NCI-H2029 (cell line): ENCODE results near the gene CCDC57.
"Not testable (repeated sequence)": the region's sequence is repeated elsewhere in the genome, so short reads cannot be mapped to it uniquely, and the experiment has no call there.

ENCODE experiments used
- DNase-seq: peaks from one replicate; lab custom pipeline; 2025; lab: John Stamatoyannopoulos, UW

CCDC57 gene, protein sequence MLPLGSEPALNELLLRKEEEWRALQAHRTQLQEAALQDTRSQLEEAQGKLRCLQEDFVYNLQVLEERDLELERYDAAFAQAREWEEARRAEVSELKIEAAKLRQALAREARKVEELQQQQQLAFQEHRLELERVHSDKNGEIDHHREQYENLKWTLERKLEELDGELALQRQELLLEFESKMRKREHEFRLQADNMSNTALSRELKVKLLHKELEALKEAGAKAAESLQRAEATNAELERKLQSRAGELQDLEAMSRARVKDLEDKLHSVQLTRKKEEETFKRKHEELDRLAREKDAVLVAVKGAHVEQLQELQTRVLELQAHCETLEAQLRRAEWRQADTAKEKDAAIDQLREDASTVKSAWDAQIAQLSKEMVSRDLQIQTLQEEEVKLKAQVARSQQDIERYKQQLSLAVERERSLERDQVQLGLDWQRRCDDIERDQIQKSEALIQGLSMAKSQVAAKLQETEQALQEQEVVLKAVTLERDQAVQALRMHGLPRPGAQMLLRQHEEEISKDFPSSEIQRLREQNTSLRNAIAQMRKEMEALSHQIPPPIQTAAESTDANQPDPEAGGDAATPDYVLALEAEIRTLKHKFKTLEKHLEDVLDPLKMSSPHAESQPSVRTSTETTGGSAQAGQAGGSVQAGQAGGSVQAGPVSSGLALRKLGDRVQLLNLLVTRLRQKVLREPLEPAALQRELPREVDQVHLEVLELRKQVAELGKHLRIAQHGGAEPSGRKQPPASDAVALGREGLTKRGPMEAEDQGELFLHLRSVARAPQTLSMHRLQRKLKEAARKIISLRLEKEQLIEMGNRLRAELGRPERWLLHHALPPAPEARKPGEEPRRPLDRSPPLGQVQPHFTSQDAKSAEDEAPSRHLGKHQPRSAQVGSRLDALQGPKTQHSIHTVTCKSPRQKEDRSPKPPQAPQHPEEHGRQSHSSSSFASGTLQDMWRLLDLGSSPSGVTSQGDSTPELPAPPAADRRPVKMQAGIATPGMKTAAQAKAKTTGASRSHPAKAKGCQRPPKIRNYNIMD

DNA sequence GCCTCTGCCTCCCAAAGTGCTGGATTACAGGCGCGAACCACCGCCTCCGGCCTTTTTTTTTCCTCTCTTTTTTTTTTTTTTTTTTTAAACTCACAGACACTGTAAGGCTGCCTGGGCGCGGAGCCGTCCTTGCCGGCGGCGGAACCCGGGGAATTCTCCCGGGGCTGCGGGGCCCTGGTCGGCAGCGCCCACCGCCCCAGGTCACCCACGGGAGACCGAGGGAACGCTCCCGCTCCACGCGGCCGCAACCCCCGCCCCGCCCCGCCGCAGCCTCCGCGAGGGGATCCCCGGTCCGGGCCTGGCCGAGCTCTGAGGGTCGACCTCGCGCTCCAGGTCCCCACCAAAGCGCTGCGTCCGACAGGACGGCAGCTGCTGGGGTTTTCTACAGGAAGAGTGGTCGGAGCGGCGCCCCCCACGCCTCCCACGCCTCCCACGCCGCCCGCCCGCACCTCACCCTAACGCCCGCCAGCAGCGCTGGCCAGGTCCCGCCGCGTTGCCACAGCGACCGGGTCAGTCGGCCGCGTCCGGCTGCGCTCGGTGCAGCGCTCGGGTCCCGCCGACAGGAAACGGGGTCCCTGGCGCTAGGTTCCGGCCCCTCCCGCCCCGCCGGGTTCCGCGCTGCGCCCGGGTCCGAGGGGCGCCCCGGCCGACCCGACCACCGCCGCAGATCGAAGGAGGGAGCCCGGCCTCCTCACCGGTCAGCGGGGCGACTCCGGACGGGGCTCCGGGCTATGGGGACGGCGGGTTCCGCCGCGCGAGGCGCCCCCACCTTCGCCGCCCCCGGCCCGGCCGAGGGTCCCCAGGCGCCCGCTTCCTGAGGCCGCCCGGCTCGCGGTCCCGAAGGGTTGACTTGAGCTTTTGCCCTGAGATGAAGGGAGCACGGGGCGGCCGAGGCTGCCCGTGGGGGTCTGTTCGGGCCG lies at the start of gene CCDC57:
Gene CCDC57, minus strand, starts transcription at position 512 of the 920 bp plus-strand sequence. CDS start 10,898 bp downstream, outside the sequence.
- DNase-seq: no peak

- DNase-seq: no peak
Observed at GRCh38 chr17:82262344-82262743, 49.7 kb upstream of the CCDC57 start.

- DNase-seq: not testable (repeated sequence)
Observed at GRCh38 chr17:82259972-82260961, 47.6 kb upstream of the CCDC57 start.

DNA sequence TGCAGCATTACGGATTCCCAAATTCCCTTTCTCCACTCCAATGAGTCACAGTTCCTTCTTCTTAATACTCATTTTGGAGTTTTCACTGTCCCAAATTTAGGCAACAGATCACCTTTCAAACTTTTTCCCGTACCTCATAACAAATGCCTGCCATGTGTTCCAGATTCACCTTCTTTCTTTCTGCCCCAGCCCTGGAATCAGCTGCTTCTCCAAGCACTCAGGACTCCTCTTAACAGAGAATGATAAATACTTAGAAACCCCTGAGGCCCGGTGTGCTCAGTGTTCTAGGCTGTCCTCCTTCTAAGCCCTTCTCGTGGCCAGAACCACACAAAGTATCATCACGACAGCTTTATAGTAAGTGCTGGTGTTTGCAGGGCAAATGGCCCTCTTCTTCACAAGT lies 45.9 kb upstream of the CCDC57 start:
- DNase-seq: no peak

GRCh38 chr17:82257473-82257872 lies 44.8 kb upstream of the CCDC57 start:
- no peak for DNase-seq

DNA sequence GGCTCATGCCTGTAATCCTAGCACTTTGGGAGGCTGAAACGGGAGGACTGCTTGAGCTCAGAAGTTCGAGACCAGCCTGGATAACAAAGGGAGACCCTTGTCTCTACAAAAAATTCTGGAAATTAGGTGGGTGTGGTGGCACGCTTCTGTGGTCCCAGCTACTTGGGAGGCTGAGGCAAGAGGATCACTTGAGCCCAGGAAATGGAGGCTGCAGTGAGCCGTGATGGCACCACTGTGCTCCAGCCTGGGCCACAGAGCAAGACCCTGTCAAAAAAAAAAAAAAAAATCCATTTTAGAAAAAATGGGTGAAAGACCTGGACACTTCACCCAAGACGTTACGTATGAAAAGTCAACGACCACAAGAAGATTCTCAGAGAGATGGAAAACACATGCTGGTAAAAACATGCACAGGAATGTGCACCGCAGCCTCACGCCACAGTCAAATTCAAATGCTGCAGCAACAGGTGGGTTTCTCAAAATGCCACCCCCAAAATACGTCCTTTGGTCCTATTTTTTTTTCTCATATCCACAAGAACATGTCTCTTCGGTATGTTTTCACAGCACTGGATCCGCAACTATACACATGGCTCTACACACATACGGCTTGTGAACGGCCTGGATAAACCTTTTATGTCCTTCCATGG lies 43.7 kb upstream of the CCDC57 start:
- no peak for DNase-seq

DNA sequence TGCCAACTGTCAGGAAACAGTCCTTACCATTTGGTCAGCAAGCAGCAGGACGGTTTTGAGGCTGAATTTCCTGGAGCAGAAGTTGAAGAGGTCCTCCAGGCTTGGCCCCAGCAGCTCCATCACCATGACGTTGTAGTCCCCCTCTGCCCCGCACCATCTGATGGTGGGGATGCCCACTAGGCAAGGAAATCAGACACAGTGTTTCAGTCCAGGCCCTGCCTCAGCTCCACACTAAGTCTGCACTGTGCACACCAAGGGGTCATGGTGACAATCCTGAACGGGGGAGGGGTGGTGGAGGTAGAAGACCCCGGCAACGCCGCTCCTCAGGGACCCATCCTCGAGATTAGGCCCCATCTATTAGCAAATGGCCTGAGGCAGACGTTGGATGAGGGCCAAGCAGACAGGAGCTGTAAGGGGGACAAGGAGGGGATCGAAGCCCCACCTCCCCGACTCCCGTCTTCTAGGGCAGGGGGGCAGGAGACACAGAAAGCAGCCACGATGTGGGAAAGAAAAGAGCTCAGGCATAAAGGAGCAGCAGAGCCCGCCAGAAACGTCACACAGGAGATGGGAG lies 42.8 kb upstream of the CCDC57 start:
- DNase-seq: no peak

- DNase-seq: not testable (repeated sequence)
Observed at GRCh38 chr17:82254746-82255145, 42.1 kb upstream of the CCDC57 start.

DNA sequence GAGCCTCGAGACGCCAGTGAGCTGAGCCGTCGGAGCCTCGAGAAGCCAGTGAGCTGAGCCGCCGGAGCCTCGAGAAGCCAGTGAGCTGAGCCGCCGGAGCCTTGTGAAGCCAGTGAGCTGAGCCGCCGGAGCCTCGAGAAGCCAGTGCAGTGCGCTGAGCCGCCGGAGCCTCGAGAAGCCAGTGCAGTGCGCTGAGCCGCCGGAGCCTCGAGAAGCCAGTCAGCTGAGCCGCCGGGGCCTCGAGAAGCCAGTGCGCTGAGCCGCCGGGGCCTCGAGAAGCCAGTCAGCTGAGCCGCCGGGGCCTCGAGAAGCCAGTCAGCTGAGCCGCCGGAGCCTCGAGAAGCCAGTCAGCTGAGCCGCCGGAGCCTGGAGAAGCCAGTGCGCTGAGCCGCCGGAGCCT lies 41.5 kb upstream of the CCDC57 start:
- not testable (repeated sequence) for DNase-seq

DNA sequence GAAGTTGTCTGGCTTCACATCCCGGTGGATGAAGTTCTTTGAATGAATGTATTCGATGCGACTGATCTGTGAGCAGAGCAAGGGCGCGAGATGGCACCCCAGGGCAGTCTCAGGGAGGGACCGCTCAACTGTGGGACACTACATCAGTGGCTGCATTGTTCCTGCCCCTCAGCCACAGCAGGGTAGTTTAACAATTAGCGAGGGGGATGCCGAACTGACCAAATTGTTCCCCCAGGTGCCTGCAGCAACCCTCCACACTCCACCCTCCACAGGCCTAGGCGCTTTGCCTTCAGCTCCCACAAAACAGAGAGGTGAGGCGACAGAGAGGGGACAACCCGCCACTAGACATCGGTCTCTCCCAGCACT lies 40.5 kb upstream of the CCDC57 start:
- no peak for DNase-seq

DNA sequence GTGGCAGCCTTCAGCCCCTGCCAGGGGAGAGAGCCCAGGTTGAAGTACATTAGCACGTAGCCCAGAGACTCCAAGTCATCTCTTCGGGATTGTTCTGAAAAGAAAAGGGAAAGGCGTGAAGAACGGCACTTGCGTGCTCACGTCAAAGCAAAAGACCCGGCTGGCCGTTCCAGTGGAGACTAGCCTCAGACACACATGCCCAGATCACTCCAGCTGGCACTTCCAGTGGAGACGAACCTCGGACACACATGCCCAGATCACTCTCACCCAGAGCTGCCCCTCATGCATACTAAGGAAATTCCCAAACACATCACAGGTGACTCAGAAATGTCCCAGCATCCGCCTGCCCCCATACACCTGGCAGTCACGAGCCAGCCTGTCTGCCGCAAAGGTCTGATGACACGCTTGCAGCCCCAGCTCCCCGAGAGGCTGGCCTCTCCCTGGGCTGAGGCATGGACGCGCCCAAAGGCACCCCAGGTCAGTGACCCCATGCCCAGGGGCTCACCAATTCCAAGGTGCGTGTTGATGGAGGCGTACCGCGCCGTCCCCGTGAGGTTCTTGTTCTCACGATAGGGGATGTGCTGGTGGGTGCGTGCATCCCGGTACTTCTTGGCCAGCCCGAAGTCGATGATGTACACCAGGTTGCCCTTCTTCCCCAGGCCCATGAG lies 40.0 kb upstream of the CCDC57 start:
- DNase-seq: no peak

DNA sequence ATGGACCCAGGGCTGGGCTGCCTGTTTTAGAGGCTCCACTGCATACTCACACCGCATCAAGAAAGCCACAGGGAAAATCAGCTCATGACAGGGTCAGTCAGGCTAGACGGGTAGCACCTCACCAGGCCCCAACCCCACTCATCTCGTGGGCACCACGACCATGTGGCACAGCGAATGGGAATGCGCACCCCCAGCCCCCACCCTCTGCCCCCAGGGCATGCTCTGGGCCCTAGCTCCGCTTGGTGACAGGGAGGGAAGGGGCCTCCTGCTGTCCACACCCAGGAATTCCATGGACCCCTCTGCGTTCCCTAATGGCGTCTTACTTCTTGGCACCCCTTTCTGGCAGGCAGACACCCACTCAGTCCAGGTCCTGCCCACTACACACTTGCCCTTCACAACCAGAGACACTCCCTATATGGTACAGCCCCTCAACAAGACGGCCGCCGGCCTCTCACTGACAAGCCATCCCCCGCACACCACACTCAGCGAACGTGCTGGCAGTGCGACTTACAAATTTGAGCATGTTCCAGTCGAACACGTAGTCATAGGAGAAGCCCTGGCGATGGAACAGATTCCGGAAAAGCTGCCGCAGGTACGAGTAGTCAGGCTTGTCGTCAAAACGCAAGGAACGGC lies 38.3 kb upstream of the CCDC57 start:
- no peak for DNase-seq

- DNase-seq: no peak
Observed at GRCh38 chr17:82249896-82250581, 37.4 kb upstream of the CCDC57 start.

DNA sequence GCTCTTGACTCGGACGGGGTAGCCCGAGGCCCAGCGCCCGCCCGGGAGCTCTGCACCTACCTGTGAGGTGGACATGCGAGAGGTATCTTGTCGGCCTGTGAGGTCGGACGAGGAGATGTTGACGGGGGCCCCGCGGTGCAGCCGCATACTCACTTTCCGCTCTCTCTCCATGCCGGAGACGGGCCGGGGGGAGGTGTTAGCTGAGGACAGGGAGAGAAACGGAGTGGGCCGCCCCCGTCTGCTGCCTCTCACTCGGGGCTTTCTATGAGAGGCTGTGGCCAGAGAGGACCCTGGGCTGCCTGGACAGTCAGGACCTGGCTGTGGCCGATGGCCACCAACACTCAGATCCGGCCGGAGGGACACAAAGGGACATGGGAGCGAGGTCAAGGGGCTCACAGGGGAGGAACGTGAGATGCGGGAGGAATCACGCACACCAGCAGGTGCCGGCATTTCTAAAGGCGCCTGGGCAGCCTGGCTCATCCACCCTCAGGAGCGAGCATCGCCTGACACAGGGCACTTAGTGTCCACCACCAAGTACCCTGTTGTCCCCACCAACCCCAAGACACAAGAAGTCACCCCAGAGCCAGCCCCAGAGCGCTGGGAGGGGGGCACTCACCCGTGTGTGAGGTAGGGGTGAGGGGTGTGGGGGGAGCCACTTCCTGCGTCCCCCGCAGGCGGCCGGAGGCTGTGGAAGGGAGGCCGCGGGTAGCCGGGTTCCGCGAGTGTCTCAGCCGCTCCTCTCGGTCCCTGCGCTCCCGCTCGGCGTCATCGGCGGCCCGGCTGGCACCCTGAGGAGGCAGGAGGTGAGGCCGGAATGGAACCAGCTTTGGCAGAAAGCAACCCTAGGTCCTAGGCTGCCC lies 36.4 kb upstream of the CCDC57 start:
- DNase-seq: no peak

DNA sequence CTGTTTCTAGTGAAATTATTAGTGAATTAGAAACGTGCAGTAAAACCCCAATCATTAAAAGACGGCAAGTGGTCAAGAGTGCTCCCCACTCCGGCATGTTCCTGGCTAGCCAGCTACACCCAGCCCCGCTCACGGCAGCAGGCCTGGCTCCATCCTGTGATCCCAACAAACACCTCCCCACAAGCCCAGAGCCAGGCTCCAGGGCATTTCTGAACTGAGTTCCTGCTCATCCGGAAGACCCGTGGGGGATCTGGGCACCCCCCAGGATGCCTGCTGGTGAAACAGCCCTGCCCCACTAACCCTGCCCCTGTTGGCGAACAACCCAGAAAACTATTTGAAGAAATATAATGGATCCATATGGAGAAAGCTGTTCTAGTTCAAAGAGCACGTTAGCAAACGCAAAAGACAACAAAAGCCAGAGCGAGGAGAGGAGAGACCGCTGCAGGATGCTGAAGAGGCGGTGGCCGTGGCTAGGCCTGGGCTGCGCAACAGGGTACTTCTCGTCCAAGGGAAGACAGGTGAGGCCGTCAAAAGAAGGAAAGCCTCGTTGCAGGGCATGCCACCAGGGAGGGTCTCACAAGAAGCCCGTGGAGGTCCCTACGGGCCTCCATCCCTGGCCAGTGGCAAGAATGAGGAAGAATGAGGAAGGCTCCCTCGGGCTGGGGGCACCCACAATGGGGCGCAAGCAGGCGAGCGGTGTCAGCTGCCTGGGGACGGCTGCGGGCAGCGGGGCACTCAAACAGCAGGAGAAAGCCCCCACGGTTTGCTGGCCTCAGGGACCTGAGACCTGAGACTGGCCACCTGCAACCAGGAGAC lies 35.4 kb upstream of the CCDC57 start:
- no peak for DNase-seq

- no peak for DNase-seq
Observed at GRCh38 chr17:82247182-82247823, 34.7 kb upstream of the CCDC57 start.
